ENCODE measurements around the gene DDR1.
"Not testable (repeated sequence)": the region's sequence is repeated elsewhere in the genome, so short reads cannot be mapped to it uniquely, and the experiment has no call there.

GRCh38 chr6:30859726-30860125 is 24.6 kb upstream of the DDR1 start:
- not testable (repeated sequence) for TF ChIP-seq BACH2 (CRISPR knock-in tag; IDR thresholded peaks at IDR 0.05; ENCODE audit: borderline replicate concordance); POU6F1 (CRISPR knock-in tag; IDR thresholded peaks at IDR 0.05; ENCODE audit: borderline replicate concordance, low read depth); GLIS3 (CRISPR knock-in tag; IDR thresholded peaks at IDR 0.05); PATZ1 (CRISPR knock-in tag; IDR thresholded peaks at IDR 0.05; ENCODE audit: borderline replicate concordance); TSHZ2 (CRISPR knock-in tag; IDR thresholded peaks at IDR 0.05); CREB5 (CRISPR knock-in tag; IDR thresholded peaks at IDR 0.05; ENCODE audit: low read depth); CSDC2 (CRISPR knock-in tag; IDR thresholded peaks at IDR 0.05); SNAI2 (CRISPR knock-in tag; IDR thresholded peaks at IDR 0.05); ZNF70 (CRISPR knock-in tag; IDR thresholded peaks at IDR 0.05); ZFP3 (CRISPR knock-in tag; IDR thresholded peaks at IDR 0.05); RARB (CRISPR knock-in tag; IDR thresholded peaks at IDR 0.05); ARNTL (CRISPR knock-in tag; IDR thresholded peaks at IDR 0.05; ENCODE audit: borderline replicate concordance, low read depth); TOX (CRISPR knock-in tag; IDR thresholded peaks at IDR 0.05; ENCODE audit: borderline replicate concordance); PPARA (CRISPR knock-in tag; IDR thresholded peaks at IDR 0.05; ENCODE audit: borderline replicate concordance)
